ENCODE data around the gene POFUT2.

The POFUT2 gene

DNA sequence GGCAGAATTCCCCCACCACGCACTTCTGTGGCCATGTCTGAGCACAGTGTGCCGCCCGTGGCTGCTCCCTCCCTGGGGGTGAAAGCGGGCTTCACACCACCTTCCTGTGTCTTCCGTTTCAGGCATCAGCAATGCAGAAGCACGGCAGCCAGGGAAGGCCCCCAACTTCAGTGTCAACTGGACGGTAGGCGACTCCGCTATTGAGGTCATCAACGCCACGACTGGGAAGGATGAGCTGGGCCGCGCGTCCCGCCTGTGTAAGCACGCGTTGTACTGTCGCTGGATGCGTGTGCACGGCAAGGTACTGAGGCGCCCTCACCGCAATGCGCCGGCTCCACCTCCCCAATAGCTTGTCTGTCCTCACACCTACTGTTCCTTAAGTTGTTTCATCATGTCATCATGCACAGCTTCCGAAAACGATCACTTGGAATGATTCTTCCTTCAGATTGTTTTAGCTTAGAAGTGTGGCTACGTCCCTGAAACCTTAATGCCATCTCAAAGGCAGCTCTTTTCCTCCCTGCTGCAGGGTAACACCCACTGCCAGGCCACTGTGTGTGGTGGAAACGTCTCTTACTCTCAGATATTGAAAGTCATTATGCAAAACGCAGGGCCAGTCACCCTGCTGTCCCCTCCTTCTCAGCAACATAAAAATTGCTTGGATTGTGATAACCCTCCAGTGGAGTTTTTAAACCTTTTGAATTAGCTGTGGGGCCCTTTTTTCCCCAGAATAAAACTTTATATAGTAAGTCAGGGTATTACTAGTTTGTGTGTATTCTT is 66.8 kb downstream of the POFUT2 start:
- DNase-seq = no peak

DNA sequence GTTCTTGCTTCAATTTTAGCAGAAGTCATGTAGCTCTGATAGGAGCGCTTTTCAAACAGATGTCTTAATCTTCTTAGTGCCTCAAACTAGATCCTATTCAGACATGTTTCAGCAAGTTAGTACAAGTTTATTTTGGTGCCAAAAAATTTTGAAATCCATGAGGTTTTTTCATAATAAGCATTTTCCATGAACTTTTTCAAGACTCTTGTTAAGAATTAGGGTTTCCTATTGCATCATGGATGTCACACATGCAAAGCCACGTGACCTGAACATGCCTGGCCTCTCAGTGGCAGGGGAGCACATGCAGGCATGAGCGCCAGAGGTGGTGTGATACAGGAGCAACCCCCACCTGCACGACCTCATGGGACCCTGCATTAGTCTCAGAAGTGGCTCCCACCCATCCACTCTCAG is 67.6 kb downstream of the POFUT2 start:
- no peak for DNase-seq

DNA sequence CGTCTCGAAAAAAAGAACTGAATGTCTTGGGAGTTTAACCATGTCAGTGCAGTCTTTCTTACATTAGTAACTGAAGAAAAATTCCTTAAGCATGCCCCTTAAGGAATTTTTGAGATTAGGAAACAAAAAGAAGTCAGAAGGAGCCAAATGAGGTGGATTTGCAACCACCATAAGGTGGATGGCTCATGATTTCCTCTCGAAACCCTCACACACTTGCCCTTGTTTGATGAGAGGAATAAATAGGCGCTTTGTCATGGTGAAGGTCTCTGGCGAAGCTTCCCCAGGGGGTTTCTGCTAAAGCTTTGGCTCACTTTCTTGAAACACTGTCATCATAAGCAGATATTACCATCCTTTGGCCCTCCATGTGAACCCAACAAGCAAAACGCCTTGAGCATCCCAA is 68.2 kb downstream of the POFUT2 start:
- no peak for DNase-seq

DNA sequence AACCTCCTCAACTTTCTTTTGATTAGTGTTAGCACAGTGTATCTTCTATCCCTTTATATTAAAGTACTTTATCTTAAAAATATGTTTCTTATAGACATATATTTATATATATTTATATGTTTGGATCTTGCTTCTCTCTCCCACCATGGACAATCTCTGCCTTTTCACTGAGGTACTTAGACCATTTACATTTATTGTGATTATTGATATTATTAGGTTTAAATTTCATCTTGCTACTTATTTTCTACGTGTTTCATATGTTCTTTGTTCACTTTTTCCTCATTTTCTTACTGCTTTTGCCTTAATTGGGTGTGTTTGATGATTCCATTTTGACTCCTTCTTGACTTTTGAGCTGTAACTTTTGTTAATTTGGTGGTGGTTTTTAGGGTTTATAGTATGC is 70.7 kb downstream of the POFUT2 start:
- no peak for DNase-seq

DNA sequence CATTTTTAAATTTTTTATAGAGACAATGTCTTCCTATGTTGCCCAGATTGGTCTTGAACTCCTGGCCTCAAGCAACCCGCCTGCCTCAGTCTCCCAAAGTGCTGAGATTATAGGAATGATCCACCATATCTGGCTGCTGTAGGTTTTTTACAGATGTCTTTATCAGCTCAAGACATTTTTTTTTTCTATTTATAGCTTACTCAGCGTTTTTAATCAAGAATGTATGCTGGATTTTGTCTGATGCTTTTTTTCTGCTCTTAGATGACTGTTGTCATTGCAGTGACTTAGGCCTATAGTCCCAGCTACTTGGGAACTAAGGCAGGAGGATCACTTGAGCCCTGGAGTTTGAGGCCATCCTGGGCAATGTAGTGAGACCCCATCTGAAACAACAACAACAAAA is 72.5 kb downstream of the POFUT2 start:
- DNase-seq = no peak

Data from NCI-H1105 (cell line).